NCI-H460 (cell line): ENCODE data around the gene DDX23. TPM values are rescaled to one million over a fixed set of nuclear protein-coding genes. Genes with fewer than 3 reads are reported as not detected.

Experiments used
- DNase-seq: peaks from one replicate; pipeline ENCODE4 v3.0.0-alpha.2; 2016; ENCODE audit warnings: low read depth; ENCODE audit errors: extremely low read depth
- total RNA-seq: library from RNA; depleted of rRNA; stranded (reverse); fragments of >200 nt; shearing (Covaris generic); gene quantifications from 2 replicates; pipeline ENCODE4 v1.2.3, GENCODE V29; 2014

The DDX23 gene
- total RNA-seq, 1 experiment from 2014 or later = 68.6 TPM

DNA sequence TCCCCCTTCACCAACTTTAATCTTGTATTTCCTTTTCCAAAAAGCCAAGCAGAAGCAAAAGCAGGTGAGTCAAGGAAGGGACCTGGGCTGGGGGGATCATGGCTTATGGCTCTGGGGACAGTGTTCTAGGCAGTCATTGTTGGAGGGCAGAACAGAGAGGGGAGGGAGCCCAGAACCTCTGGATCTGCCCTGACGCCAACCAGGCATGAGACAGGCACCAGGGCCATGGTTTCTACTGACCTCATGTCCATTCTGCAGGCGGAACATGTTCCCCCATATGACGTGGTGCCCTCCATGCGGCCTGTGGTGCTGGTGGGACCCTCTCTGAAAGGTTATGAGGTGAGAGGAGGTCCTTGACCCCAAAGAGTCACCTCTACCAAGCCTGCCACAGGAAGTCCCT lies 27.1 kb downstream of the DDX23 start:
- no peak for DNase-seq

DNA sequence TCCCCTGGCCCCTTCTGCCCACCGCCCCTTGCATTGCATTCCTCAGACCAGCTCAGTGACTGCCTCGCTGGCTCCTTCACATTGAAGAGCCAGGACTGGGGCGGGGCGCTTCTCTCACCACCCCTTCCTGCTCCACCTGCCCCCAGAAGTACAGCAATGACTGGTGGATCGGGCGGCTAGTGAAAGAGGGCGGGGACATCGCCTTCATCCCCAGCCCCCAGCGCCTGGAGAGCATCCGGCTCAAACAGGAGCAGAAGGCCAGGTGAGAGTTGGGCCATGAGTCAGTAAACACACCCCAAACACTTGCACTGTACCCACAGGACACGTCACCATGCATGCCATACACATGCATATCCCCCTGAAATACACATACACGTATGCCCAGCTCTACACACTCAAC lies 27.9 kb downstream of the DDX23 start:
- no peak for DNase-seq

DNA sequence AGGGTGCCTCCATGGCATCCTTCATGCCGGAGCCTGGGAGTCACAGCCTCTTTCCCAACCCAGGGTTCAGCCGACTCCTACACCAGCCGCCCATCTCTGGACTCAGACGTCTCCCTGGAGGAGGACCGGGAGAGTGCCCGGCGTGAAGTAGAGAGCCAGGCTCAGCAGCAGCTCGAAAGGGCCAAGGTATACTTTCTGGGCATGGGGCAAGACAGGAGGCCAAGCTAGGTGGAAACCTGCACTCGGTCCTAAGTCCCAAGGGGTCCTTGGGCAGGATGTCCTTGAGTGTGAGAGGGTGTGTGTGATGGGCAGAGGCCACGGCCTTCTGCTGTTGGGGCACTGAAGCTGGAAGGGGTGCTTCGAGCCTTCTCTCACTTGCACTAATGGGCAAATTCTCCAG lies 28.7 kb downstream of the DDX23 start:
- DNase-seq = no peak

DNA sequence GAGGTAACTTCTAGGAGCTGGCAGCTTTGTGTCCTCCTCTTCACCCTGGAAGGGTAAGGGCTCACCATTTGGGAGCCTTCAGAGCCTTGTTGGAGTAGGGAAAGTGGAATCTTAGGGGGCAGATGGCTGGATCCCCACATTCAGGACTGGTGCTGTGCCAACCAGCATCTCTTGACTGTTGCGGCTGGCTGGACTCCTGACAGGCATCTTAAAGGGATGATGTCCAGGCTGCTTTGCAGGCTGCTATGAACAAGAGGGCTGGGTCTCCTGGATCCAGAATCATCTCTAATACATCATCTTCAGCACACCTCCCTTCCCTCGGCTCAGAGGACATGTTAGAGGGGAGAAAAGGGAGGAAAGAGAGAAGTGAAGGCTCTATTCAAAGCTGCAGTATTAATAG lies 29.3 kb downstream of the DDX23 start:
- DNase-seq = no peak

DNA sequence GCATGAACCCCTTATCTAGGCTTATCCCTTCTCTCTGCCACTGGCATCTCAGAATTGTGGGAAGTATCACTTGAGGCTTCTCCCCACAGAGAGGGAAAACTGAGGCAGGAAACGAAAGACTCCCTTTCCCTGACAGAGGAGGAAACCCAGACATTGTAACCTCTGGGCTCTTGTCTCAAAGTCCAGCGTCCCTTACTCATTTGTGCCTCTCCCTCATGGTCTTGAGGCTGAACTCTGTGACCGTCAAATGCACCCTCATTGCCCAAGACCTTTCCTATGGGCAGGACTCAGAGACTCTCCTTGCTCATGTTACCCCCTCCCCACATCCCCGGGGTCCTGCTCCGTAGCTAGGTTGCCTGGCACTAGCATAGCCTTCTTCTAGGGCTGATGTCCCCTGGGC lies 29.8 kb downstream of the DDX23 start:
- DNase-seq = no peak

DNA sequence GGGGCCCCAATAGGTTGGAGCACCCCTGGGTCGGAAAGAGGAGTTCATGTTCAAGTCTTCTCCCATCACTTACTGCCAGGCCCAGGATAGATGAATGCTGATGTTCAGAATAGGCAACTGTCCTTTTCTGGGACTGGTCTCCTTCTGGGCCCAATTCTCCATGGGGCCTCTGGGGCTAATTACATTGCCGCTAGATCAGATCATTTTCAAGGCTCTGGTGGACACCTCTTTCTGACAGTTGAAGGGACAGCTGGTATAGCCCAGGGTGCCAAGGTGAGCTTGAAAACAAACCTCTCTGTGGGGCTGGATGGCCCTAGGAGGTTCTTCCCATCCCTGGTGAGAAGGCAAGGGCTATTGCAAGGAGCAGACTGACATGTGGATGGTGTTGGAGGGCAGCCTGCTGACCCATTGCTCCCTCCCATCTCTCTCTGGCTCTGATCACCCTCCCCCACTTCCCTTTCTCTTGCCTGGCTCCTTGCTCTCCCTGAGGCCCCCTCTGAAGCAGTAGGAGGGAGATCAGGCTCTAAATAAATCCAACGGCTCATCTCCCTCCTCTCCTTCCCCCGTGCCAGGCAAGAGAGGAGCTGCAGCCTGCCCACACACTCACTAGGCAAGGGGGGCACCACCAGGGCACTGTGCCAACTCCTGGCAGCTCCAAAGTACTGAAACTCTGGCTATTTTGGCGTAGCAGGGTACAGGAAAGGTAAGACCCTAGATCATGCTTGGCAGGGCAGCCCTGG lies 31.8 kb downstream of the DDX23 start:
- DNase-seq = no peak

DNA sequence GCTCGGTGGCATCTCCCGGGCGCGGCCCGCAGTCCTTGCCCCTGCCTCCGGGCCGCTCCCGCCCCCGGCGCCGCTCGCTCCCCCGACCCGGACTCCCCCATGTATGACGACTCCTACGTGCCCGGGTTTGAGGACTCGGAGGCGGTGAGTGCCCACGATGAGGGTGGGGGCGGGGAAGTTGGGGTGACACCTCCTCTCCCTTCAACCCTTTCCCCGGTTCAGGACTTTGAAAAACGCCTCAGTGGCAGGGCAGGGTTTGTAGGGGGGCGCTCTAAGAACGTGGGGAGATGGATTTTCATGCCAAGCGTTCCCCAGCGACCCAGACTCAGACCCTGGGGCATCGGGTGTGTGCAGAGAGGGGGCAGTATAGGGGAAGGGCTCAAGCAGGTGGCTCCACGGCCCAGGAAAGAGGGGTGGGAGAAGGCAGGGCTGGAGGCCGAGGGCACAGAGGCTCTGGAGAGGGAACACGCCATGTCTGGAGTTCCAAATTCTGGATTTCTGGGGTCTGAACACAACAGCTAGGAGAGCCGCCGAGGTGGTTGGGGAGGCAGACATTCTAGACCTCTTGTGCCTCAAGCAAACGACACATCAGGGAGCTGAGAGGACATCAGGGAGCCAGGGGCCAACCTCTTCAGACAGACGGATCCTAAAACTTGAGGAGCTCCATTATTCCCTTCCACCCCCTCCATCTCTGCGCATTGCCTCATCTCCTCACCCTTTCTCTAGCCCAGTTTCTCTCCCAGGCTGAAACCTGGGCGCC lies 33.0 kb downstream of the DDX23 start:
- no peak for DNase-seq

DNA sequence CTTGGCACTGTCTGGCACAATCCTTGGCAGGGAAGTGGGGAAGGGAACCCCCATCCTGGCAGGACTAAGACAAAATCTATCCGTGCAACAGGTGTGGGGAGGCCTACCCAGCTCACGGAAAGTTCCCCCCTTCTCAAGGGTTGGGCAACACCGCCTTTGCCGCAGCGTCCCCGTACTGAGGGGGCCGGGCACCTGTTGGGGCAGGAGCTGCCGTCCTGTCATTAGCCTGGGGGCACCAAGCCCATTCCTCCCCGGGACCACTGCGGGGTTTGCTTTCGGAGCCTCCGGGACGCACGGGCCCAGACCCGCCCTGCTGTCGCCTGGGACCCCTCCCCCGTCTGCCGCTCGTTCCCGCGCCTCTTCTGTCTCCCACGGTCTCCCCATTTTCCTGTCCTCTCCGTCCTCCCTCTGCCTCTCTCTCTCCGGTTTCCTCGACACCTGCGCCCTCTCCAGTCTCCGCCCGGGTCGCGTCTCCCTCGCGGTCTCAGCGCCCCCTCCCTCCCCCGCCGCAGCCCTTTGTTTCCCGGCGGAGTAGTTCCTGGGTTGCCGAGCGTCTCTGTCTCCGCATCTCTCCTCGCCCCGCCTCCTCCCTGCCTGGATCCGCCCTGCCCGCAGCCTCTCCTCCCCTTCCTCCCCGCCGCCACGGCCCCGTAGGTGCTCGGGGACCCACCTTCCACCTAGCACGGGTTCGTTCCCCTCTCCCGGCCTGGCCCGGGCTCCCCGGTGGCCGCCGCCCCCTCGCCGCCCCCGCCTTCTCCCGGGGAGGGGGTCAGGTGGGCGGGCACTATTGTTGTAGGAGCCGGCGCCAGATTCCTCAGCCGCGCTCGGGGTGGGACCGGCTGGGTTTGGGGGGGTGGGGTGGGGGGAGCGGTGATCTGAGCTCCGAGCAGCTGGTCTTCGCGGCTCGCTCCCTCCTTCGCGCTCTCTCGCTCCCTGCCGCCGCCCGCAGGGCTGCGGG lies 33.8 kb downstream of the DDX23 start, which contains the start of gene CACNB3:
Gene CACNB3, plus strand, starts transcription at position 624 of the 958 bp plus-strand sequence. CDS start 434 bp downstream, outside the sequence.
- peak; percentile 39 for DNase-seq

DNA sequence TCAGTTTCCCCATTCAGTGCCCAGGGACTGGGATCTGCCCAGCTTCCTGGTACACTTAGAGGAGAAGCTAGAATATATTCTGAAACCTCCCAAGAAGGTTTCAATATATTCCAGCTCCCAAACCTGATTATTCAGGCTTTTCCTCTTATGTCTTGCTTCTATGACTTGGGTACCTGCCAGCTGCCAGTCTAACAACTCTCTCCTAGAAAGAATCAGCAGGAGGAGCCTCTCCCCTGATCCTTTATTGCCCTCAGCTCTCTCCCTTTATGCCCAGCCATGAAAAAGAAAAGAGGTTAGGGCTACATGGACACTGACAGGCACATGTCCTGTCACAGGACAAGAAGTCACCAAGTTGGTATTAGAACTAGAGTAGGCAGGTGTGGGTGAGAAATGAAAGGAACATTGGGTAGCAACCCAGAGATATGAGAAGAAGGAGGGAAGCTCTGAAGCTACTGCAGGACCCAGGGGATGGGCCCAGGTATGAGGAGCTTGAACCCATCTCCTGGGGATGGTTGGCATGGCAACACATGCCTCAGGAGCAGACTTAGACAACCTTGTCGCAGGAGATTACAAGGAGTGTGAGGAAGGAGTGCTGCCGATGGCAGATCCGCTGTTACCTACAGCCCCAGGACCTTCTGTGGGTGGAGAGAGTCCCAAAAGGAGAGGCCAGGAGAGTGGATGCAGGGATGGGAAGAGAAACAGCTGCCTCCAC lies 35.7 kb downstream of the DDX23 start:
- no peak for DNase-seq

DNA sequence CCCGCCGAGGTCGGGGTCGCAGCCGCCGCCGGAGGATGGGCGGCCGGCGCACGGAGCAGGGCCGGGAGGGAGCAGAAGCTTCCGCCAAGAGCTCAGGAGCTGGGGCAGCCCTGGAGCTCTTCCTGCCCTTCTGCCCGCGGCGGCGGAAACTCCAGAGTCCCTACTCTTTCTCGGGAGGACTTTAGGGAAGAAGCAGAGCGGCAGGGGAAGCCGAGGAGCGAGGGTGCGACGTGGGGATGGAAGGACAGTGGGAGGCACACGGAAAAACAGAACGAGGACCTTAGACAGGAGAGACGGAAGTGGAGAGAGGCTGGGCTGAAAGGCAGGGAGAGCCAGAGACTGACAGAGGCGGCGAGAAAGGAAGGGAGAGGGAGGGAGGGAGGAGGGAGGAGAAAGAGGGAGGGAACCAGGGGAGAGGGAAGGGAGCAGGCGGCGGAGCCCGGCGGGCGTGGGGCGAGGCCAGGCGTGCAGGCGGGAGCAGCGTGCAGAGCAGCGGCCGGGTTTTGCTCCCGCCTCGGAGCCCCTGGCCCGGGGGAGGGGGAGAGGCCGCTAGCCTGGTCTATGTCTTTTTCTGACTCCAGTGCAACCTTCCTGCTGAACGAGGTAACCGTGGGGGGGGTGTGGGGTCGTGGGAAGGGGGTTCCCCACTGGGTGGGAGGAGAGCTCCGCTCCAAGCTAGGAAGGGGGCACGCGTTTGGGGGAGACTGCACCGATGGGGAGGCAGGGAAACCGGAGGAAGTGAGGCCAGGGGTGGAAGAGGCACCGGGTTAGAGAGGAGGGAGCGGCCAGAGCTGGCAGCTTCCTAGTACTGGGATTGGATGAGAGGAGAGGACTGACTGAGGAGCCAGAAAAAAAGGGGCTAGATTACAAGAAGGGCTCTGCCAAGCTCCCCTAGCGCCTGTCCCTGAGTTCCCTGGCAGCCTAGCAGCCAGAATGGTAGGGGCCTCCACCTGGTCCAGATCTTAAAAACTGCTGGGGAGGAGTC lies 36.5 kb downstream of the DDX23 start:
- DNase-seq = peak; percentile 81

DNA sequence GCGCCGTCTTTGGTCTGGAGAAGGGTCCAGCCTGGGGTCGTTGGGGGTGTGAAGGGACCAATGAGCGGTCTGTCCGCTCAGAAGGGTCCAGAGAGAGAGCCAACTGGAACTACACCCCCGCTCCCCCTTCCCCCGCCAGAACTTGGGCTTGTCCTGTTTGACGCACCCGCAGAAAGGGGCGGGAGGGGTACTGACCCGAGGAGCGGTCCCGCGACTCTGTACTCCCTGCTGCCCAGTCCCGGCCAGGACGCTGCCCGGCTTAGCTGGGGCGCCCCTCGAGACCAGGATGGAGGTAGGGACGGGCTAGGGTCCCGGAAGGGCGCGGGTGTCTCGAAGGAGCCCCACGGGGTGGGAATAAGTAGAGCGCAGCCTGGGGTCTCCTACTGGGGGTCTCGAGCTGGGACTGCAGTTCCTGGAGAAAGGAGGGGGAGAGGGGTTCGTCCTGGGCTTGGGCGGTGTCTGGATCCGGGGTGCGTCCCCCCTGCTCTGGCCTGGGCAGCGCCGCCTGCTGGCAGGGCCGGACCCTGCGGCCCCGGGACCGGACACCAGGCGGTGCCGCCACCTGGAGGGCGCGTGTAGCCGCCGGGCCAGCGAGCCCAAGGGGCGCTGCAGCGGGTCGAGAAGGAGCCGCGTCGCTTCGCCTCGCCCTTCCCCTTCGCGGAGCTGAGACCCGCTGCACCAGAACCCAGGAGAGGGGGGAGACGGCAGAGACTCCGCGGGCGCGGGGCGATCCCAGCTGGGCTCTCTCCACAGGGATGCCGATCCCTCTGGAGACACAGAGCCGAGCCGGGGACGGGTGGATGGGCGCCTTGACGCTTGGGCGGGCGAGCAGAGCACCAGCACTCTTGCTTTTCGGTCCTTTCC lies 37.5 kb downstream of the DDX23 start:
- peak; percentile 74 for DNase-seq

DNA sequence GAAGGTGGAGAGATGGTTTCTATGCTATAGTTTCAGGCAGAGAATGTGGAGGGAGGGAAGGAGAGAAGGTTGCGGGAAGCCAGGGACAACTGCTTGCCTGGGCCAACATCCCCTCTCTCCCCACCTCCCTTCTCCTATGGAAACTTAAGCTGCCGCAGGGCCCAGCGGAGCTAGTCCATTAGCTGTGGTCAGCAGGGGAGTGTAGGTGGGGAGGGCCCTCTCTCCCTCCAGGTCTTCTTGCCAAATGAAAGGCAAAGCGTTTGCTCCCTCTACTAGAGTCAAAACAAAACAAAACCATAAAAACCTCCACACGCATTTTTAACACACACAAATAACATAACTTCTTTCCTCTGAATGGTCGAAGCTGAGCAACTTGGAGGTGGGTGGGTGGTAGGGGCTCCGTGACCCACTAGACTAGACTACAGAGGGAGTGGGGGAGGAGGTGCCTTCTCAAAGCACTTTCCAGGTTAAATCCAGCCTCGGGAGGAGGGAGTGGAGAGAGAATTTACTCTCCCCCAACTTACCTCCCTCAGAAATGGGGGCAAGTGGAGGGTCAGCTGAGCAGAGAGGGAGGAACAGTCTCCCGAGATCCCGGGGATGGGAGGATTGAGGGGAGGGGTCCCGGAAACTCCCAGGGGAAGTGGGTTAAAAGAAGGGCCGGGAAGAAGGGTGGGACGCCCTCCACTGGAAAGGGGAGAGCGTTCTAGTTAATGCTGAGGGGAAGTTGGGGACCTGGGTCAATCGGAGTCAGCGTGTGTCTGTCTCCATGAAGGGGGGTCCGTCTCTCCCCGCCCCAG lies 38.3 kb downstream of the DDX23 start:
- no peak for DNase-seq

DNA sequence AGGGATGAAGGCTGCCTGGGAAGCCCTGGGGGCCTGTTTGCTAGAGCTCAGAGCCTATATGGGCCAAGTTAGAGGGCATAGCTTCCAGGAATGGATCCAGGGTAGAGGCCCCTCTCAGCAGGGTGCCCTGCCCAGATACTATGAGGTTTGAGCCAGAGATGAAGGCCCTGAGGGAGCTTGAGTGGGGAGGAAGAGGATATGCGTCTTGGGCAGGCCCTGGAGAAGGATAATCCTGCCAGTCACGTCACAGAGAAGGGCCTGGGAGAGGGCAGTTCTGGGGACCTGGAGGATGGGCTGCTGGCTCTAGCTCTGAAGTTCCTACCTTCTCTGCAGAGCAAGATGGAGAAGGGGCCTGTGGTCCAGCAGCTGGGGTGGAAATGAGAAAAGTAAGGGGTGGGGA lies 39.6 kb downstream of the DDX23 start:
- DNase-seq = no peak

DNA sequence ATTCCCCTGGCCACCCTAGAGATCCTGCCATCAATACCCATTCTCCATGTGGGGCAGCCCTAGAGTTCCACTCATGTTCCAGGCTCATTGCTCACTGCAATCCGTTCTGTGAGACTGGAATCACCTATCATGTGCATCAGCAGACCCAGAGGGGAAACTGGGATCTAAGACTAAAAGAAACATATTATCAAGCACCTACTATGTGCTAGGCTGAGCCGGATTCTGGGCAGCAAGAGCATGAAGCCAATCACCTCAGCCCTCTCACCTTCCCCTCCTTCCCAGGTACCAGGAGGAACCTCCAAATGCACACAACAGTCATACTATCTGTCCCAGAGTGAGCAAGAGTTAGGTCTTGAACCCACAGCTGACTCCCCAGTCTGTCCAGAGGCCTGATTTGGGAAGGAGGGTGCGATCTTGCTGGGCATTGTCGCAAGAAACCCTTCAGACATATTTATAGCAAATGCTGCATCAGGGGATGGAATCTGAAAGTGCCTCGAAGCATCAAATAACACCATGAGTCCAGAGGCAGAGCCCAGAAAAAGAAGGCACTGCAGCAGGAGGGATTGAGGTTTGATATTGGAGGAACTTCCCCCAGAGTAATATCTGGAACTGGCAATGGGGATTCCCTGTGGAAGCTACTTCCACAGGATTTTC lies 40.4 kb downstream of the DDX23 start:
- DNase-seq = no peak

DNA sequence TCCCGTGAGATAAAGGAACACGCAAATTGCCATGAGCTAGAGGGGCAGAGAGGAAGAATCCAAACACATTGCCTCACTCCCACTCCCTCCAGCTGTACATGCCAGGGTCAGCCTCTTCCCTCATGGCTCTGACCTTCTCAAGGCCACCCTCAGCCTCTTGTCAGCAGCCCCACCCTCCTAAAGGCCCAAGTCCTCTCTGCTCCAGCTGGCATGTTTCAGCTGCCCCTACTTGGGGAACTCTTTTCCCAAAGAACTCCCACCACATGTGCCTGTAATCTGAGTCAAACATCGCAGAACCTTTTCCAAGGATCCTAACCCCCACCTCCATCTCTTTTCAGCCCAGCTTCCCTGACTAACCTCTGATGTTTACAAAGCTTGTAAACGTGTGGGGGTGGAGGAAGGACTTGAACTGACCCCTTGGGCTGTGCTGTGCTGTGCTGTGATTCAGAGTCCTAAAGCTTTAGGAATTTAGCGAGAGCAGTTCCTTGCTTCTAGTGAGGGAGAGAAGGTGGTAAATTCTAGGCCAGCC lies 41.0 kb downstream of the DDX23 start:
- no peak for DNase-seq

DNA sequence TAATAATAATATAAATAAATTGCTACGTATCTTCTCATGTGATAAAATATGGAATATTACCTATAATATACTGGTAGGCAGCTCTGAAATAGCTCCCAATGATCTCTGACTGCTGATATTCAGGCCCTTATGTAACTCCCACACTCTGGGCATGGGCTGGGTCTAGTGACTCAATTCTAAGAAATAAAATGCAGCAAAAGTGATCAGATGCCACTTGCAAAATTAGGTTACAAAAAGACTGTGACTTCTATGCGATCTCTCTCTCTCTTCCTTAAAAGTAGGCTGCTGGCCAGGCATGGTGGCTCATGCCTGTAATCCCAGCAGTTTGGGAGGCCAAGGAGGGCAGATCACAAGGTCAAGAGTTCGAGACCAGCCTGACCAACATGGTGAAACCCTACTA lies 44.0 kb downstream of the DDX23 start:
- no peak for DNase-seq

DNA sequence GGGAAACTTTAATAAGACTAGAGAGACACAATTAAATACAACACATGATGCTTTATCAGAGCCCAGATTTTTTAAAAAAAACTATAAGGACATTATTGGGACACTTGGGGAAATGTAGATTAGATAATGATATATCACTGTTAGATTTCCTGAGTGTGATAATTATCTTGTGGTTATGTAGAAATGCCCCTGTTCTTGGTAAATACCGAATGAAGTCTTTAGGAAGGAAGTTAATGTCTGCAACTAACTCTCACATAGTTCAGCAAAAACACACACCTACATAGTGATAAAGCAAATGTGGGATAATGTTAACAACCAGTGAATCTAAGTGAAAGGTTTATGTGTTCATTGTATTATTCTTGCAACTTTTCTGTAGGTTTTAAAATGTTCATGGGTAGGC lies 48.3 kb downstream of the DDX23 start:
- no peak for DNase-seq
